ENCODE results near the gene PIM3. TPM values are rescaled to one million over a fixed set of nuclear protein-coding genes. Genes with fewer than 3 reads are reported as not detected.

PIM3 gene
- total RNA-seq, 3 donors from 2014 or later: 426 to 498 (median 461) TPM

DNA sequence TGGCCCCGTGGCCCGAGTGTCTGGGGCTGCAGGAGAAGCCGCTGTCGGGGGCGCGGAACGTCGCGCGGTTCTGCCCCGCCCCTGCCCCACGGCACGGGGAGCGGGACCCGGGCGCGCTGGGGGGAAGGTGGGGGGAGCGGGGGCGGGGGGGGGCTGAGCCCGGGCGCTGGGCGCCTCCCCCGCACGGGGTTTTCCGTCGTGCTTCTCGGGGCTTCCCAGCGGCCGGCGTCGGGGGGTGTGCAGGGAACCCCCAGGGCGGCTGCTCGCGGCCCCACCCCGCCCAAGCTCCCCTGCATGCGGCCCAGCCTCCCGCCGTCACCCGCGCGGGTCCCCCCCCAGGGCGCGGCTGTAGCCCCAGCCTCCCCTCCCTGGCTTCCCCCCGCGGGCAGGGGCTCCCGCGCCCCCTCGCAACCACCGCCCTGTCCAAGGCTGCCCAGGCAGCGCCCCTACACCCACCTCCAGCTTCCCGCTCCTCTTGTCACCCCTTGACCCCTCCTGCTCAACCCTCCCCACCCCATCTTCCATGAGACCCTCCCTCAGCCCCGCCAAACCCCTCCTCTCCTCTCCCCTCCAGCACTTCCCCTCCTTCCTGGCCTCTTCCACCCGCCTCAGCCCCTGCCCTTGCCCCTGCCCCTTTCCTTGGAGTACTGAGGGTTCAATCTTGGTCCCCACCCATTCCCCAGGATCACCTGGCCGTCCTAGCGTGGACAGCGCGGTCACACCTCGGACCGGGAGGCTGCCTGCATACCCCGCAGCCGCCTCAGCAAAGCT, 50.3 kb downstream of the PIM3 start:
- Mint-ChIP-seq H3K4me1 (ENCODE audit: low read depth) (peaks cover 21% of the 10 kb centered on the region), H3K27me3 (ENCODE audit: low read depth) (peaks cover 13% of the 10 kb centered on the region), H3K36me3 (ENCODE audit: insufficient read depth) (no peaks in the 10 kb centered on the region), H3K9me3 (no peaks in the 10 kb centered on the region), H3K4me3 (peak overlapping the region; percentile 65)
- ATAC-seq (peak; percentile 65 to 74), DNase-seq (peak; percentile 76)

DNA sequence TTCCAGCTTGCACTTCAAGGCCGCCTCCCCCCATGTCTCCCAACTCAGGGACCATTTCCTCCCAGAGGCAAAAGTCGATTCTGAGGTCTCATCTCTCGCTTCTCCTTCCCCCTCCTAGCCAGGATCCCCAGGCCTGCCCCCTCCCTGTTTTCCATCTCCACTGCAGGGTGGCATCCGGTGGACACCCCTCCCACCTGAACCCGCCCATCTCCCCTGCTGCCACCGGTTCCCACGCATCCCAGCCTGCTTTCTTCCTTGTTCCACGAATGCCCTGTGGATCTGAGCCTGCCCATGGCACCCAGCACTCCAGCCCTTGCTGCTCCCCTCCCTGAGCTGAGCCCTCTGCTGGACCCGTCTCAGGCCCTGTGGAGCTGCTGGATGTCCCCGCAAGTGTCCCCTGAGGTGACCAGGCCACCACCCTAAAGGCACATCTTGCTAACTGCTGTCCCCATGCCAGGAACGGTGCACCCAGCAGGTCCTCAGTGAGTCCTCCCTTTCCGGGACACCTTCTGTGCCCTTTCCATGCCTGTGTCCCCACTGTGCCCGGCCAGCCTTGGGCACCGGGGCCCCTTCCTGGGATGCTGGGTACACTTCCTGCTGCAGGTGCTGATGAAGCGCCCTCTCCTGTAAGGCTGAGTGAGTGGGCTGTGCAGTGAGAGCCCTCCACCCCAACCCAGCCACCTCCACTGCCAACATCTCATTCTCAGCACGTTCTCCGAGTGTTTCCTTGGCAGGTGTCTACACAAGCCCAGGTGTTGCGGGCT, 51.1 kb downstream of the PIM3 start:
- Mint-ChIP-seq H3K4me1 (ENCODE audit: low read depth) (peaks cover 24% of the 10 kb centered on the region), H3K36me3 (ENCODE audit: insufficient read depth) (no peaks in the 10 kb centered on the region), H3K27me3 (ENCODE audit: low read depth) (peaks cover 13% of the 10 kb centered on the region), H3K9me3 (no peaks in the 10 kb centered on the region), H3K4me3 (peak overlapping the region; percentile 65)
- ATAC-seq (no peak), DNase-seq (no peak)

DNA sequence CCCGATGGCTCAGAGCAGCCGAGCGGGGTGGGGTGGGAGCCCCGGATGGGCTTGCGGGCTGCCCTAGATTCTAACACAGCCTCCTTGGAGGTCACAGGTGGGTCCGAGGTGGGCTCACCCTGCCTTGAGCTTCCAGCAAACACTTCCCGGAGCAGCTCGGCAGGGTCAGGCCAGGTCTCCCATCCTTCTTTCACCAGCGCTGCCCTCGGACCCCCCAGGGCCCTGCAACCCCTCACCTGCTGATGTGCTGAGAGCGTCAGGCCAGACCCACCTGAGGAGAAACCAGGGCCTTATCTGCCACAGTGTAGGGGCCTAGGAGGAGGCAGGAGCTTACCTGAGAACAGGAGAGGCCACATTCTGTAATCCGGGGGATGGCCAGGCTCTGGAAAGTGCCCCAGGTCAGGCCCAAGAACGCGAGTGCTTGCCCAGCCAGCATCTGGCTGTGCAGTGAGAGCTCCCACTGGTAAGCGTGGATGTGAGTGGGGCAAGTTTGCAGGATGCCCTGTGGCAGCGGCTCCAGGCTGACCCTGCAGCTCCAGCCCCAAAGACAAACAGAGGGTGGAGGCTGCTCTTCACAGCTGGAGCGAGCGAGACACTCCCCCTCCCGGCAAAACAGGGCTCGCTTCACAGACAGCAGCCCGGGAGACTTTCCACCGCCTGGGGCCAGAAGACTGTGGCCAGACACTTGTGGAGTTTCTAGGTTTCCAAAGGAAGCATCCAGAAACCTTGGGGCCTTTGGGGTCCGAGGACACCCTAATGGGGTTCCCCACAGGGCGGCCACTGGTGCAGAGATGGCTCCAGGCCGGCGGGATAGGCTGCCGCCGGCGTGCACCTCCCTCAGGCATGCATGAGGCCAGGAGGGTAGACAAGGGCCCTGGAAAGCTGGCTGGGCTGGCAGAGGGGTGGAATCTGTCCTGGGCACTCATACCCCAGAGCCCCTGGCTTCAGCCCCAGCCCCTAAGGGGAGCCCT, 51.9 kb downstream of the PIM3 start, which contains the start of gene IL17REL:
TSS of gene IL17REL (minus strand) at position 555 of the 971 bp plus-strand sequence. CDS start at position 436, 119 bp downstream.
- DNase-seq (no peak), ATAC-seq (no peak)
- peaks cover 13% of the 10 kb centered on the region for H3K27me3 Mint-ChIP-seq (ENCODE audit: low read depth)
- peaks cover 24% of the 10 kb centered on the region for H3K4me1 Mint-ChIP-seq (ENCODE audit: low read depth)
- no peaks in the 10 kb centered on the region for H3K36me3 Mint-ChIP-seq (ENCODE audit: insufficient read depth)
- no peaks in the 10 kb centered on the region for H3K9me3 Mint-ChIP-seq
- peak within 1 kb of the TSS; percentile 65 for H3K4me3 Mint-ChIP-seq

Other genes with a start within 250 kb of the PIM3 start
- 10 to 100 TPM; 26.8 to 34.9 (median 32.3) TPM for gene BRD1, start 132.9 kb upstream of the PIM3 start, total RNA-seq
- 10 to 100 TPM; 16.5 to 17.7 (median 16.8) TPM for gene ZBED4, start 106.9 kb upstream of the PIM3 start, total RNA-seq
- 10 to 100 TPM; 13.5 to 18.6 (median 14.6) TPM for gene ALG12, start 42.3 kb upstream of the PIM3 start, total RNA-seq
- 10 to 100 TPM; 62.8 to 71.2 (median 64.2) TPM for gene CRELD2, start 42.1 kb upstream of the PIM3 start, total RNA-seq
- under 1 TPM; 0.08 to 0.24 (median 0.13) TPM for gene IL17REL, start 52.0 kb downstream of the PIM3 start, total RNA-seq
- not detected for gene TTLL8, start 97.5 kb downstream of the PIM3 start, total RNA-seq
- gene MLC1, start 124.7 kb downstream of the PIM3 start, total RNA-seq: under 1 TPM; 0.13 to 0.87 (median 0.38) TPM
- gene MOV10L1, start 129.2 kb downstream of the PIM3 start, total RNA-seq: not detected
- gene PANX2, start 210.0 kb downstream of the PIM3 start, total RNA-seq: 1 to 10 TPM; 1.1 to 2.9 (median 1.4) TPM
- 10 to 100 TPM; 91.3 to 95.0 (median 93.4) TPM for gene TRABD, start 225.1 kb downstream of the PIM3 start, total RNA-seq
- 10 to 100 TPM; 24.4 to 27.9 (median 26.9) TPM for gene SELENOO, start 240.2 kb downstream of the PIM3 start, total RNA-seq

Measured in activated T-cell treated with anti-CD3 and anti-CD28 coated beads, Interleukin-2, amount 50 U/mL, for 4 hours (primary cell).